Breast epithelium (tissue), 3 donors: ENCODE measurements around the gene SEMA3F.

ENCODE experiments used
- CTCF ChIP-seq, 3 donors: fragments of 450-650 bp; IDR thresholded peaks; one replicate each; pipeline ENCODE4 v1.5.1; 2016 to 2017; ENCODE audit warnings: antibody characterized with exemption in 3 of 3, mild to moderate bottlenecking in 3 of 3, moderate library complexity in 3 of 3
- POLR2A ChIP-seq: fragments of 450-650 bp; IDR thresholded peaks from one replicate; pipeline ENCODE4 v1.6.1; 2016; ENCODE audit warnings: antibody characterized with exemption, mild to moderate bottlenecking, moderate library complexity
- POLR2AphosphoS5 ChIP-seq, 3 donors: sonication (generic); formaldehyde crosslinking; IDR thresholded peaks; one replicate each; pipeline ENCODE4 v1.6.1; 2017; ENCODE audit warnings: antibody characterized with exemption in 3 of 3

GRCh38 chr3:50179710-50180109 lies 24.6 kb downstream of the SEMA3F start:
- TF ChIP-seq POLR2AphosphoS5 (IDR thresholded peaks at IDR 0.05) (no peak), POLR2A (no peak), CTCF (IDR thresholded peaks at IDR 0.05) (no peak)
